NCI-H2196 (cell line): ENCODE results near the gene EPS8L2.

Experiments used
- DNase-seq: peaks from one replicate; lab custom pipeline; 2025; ENCODE audit not compliant: unreplicated experiment; lab: John Stamatoyannopoulos, UW

EPS8L2 gene

GRCh38 chr11:705646-706438, at the start of gene EPS8L2:
TSS of gene EPS8L2 (plus strand) at chr11:706231. CDS start at chr11:709408, 3,177 bp downstream.
- DNase-seq, result no peak

GRCh38 chr11:656426-656825, 49.6 kb upstream of the EPS8L2 start:
- no peak for DNase-seq

- no peak for DNase-seq
Measured at GRCh38 chr11:656866-657265, 49.2 kb upstream of the EPS8L2 start.

- DNase-seq, result no peak
Measured at GRCh38 chr11:657691-658126, 48.3 kb upstream of the EPS8L2 start.

- DNase-seq, result no peak
Measured at GRCh38 chr11:659532-660085, 46.4 kb upstream of the EPS8L2 start.

DNA sequence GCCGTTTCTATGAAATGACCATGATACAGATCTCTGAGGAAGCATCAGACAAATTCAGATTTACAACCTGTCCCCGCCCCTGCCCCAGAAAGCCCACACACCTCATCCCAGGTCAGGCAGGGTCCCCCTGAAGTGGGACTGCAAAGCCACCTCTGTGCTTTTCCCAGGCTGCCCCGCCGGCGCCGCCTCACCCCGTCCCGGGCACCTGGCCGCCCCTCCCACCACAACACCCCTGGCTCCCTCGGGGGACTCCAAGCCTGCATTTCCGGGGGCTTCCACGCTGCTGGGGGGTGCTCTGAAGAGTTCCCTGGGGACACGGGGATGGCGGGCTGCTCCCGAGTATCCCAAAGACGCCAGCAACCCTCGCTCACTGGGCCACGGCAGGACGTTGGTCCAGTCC, 45.8 kb upstream of the EPS8L2 start:
- DNase-seq, result no peak

- DNase-seq, result no peak
Measured at GRCh38 chr11:660681-661444, 45.2 kb upstream of the EPS8L2 start.

DNA sequence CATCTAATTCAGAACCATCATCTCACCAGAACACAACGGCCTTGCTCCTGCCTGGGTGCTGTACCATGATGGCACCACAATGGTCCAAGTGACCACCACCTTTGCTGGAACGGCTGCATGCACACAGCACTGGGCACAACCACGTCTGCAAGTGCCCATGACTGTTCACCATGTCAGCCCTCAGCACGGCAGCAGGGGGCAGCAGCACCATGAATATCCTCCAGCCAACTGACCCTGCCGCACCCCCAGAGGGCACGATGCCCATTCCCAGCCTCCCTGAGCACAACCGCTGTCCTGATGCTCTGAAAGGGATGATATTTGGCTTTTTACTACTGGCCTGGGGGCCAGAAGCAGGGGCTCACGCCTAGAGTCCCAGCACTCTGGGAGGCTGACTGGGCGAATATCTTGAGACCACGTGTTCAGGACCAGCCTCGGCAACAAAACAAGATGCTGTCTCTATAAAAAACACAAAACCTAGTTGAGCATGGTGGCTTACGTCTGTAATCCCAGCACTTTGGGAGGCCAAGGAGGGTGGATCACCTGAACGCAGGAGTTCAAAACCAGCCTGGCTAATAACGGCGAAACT, 43.2 kb upstream of the EPS8L2 start:
- DNase-seq, result peak; percentile 31

GRCh38 chr11:665062-665703, 40.8 kb upstream of the EPS8L2 start:
- no peak for DNase-seq

- no peak for DNase-seq
Measured at GRCh38 chr11:665704-666281, 40.2 kb upstream of the EPS8L2 start.

DNA sequence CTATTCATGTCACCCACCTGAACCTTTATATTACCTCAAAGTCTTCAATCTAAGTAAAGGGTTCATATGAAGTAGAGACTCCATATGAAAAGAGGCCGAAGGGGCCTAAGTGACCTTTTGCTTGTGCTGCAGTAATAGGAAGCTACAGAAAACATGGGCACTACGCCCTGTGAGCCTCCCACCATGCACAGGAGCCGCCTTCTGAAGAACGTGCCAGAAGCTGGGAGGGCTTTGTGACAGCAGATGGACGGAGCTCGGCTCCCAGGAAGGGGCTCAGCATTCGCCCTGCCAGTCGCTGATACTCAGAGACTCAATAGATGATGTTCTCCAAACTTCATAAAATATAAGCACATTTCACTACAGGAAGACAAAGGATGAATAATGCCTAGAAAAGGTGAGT, 32.2 kb upstream of the EPS8L2 start:
- no peak for DNase-seq

GRCh38 chr11:674406-674805, 31.6 kb upstream of the EPS8L2 start:
- no peak for DNase-seq

DNA sequence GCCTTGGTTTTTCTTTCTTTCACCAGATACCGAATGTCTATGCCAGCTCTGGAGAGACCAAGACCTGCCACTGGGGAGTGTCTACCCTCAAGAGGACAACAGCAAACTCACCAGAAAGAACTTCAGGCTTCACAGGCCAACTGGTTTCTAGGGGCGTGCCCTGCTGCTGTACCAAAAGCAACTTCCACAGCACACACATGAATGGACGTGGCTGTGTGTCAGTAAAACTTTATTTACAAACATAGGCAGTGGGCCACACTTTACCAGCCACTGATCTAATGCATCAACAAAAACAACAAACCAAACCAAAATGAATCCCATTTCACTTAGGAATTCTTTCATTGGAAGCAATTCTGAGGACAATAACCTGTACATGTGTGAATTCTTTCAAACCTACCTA, 27.7 kb upstream of the EPS8L2 start:
- DNase-seq, result no peak

DNA sequence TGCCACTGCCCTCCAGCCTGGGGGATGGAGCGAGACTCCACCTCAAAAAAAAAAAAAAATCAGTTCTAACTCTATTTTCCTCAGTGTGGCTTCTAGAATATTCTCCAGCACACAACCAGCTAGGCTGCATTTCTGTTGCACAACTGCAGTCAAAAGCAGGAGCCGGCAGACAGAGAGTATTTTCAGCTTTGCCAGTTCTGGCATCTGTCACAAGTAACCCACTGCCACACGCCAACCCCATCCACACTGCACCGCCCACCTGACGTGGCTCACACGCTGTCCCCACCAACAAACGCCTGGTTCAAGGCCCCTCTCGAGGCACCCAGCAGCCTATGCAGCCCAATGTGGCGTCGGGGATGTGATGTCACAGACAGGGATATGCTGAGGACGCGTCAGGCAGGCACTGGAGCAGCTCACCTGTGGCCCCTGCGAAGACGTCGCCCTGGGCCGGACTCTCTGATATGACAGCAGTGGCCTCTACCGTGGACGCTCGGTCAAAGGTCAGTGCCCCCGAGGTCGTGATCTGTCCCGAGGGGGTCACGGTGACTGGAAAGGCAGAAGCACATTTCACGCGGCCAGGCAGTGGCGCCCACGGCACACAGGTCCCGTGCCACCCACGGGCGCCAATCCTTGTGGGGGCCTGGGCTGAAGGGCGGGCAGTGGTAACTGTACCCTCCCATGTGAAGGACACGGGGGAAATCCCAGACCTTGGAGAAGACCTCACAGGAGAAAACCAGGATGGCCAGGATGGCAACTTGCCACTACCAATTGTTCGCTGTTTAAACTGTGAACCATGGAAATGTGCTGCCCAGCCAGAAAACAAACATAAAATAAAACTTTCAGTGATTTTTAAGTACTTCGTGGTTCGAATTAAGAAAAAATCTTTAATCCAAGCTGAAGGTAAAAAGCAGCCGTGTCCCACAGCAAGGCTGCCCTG, 26.5 kb upstream of the EPS8L2 start:
- DNase-seq, result no peak

DNA sequence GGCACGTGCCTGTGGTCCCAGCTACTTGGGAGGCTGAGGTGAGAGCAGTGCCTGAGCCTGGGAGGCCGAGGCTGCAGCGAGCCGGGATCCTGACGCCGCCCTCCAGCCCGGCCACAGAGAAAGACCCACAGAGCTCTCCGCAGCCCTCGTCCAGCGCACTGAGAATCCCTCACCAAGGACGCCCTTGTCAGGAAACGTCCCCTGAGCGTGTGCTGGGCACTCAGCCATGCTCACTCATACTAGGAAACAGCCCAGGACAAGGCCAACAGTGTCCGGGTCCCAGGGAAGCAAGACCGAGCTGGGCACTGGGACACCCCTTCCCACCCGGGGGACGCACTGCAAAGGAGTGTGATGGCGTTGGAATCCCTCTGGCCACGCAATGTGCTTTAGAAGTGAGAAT, 25.6 kb upstream of the EPS8L2 start:
- DNase-seq, result no peak

DNA sequence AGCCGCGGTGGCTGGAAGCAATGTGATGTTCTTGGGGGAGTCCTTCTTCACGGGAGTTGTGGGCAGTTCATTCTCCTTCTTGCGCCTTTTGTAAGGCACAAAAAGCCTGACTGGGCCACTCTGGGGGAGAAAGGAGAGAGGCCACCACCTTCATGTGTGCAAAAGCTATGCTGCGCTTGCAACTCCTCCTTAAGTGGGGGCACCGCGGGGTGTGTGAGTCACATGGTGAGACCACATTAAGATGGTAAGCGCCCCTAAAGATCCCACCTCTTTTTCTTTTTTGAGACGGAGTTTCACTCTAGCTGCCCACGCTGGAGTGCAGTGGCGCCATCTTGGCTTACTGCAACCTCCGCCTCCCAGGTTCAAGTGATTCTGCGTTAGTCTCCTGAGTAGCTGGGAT, 25.1 kb upstream of the EPS8L2 start:
- no peak for DNase-seq

DNA sequence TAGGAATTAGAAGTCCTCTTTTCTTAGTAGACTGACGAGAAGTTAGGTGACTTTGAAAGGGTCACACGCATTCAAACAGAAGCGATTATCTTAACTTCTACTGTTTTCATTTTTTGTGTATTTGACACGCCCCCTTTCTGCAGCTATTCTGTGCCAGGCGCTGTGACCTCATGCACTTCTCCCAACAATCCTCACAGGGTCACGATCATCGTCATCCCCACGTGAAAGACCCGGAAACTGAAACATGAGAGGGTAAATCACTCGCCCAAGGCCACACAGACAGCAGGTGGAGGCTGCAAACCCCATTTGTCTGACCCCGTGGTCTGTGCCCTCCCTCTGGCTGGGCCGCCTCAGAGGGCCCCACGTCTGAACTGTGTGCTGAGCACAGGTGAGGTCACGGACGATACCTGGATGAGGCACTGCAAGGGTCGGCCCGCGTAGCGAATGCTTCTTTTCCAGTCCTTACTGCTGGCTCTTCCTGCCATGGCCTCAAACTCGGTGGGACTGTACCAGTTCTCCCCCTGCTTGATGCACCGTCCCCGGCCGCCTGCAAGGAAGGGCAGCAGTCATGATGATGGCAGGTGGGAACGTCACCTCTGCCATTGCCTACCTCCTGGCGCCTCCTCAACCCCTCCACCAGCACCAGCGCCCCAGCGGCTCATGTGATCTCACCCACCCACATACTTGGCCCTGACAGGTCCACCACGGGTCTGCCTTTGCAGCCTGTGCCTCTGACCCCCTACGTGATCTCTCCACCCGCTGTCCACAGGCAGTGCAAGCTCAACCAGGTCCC, 19.4 kb upstream of the EPS8L2 start:
- no peak for DNase-seq

GRCh38 chr11:687751-688150, 18.3 kb upstream of the EPS8L2 start:
- no peak for DNase-seq

- no peak for DNase-seq
Measured at GRCh38 chr11:688681-689080, 17.4 kb upstream of the EPS8L2 start.
